NCI-H510A treated with DMSO at 0.1 percent for 48 hours (cell line): ENCODE measurements around the gene TMEM170B.

ENCODE experiments used
- DNase-seq: peaks from one replicate; lab custom pipeline; 2025; lab: John Stamatoyannopoulos, UW

Gene TMEM170B

DNA sequence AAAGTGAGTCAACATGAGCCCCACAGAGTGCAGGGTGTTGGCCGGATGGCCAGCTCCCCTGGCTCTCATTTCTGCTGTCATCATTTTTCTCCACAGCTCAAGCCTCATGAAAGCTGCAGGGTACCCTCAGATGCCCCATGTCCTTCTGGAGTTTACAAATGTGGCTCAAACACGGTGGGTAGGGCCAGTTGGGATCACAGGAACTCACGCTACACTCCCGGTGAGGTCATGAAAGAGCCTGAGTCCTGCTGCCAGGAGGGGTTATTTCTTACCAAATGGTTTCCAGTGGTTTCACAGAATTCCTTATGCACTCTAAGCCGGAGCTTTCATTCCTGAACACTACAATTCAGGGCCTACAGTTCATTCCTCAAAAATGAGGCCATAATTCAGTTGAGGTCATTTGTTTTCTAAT is 78.7 kb downstream of the TMEM170B start:
- no peak for DNase-seq

GRCh38 chr6:11618533-11618932 is 81.0 kb downstream of the TMEM170B start:
- no peak for DNase-seq

GRCh38 chr6:11621119-11621518 is 83.6 kb downstream of the TMEM170B start:
- DNase-seq, result no peak

DNA sequence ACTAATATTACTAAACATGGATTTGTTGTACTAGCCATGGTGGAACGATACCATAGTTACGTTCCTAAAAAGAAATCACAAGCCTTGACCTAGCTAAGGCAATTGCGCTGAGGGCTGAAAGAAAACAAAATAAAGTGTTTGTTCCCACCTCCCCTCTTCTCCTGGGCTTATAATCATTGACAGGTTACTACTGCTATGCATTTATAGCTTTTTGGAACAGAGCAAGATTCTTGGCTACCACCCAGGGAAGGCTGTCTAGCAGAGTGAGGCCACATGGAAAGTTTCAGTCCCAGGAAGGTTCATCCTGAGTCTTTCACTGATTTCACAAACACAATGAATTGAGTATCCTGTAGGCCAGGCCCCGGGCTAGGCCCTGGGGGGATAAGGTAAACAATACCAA is 84.6 kb downstream of the TMEM170B start:
- DNase-seq, result no peak

- no peak for DNase-seq
These were observed 85.7 kb downstream of the TMEM170B start for GRCh38 chr6:11623272-11623671.

DNA sequence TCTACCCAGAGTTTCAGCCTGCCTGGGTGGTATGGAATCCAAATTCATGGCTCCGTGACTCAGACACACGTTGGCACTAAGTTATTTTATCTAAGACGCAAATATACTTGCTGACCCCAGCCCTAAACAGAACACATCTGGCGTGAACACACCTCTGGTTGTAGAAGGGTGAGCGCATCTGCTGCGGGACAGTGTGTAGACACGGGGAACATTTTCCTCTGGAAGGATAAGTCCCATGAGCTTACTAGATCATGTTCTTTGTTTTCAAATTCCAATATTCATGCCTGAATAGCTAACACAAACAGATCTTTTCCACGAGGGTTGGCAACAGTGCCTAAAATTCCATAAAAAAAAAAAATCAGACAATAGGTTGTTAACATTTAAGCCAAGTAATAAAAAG is 87.8 kb downstream of the TMEM170B start:
- no peak for DNase-seq

- no peak for DNase-seq
These were observed 88.8 kb downstream of the TMEM170B start for GRCh38 chr6:11626356-11626755.

- no peak for DNase-seq
These were observed 91.0 kb downstream of the TMEM170B start for GRCh38 chr6:11628562-11628961.

GRCh38 chr6:11631008-11631407 is 93.5 kb downstream of the TMEM170B start:
- DNase-seq, result no peak

- no peak for DNase-seq
These were observed 94.0 kb downstream of the TMEM170B start for GRCh38 chr6:11631539-11631938.

GRCh38 chr6:11632231-11632630 is 94.7 kb downstream of the TMEM170B start:
- no peak for DNase-seq

- DNase-seq, result no peak
These were observed 95.4 kb downstream of the TMEM170B start for GRCh38 chr6:11632795-11633511.
